ENCODE measurements around the gene BIRC2.

- no peak for TF ChIP-seq ELK1 (IDR thresholded peaks at IDR 0.05; ENCODE audit: low read depth, low read length)
- no peak for TF ChIP-seq CTCF (IDR thresholded peaks at IDR 0.05)
- TF ChIP-seq RAD21 (conservative IDR thresholded peaks at IDR 0.05 in 1 of 2, IDR thresholded peaks at IDR 0.05 in 1 of 2) = no peak
- TF ChIP-seq HOXB5 (CRISPR knock-in tag; IDR thresholded peaks at IDR 0.05) = no peak
- TF ChIP-seq ZSCAN20 (CRISPR knock-in tag; IDR thresholded peaks at IDR 0.05) = no peak
These were observed 14.3 kb downstream of the BIRC2 start for GRCh38 chr11:102361086-102362031.

All from A549 (cell line).